T-helper 2 cell (primary cell): ENCODE data around the gene HSPB7.
"Not testable (repeated sequence)": the region's sequence is repeated elsewhere in the genome, so short reads cannot be mapped to it uniquely, and the experiment has no call there.

Source experiments
- DNase-seq, 5 experiments: peaks; one replicate each; pipeline versions ENCODE4 v3.0.0 to v3.0.0-alpha.2; 2012 to 2022
- total RNA-seq, 2 donors: gene quantifications; one replicate each; lab custom pipeline; 2026; lab: John Stamatoyannopoulos, UW

Gene HSPB7
- 0 reads per million in 2 donors for total RNA-seq

GRCh38 chr1:16017461-16018303 is at the start of gene HSPB7:
TSS of gene HSPB7 (minus strand) at chr1:16018043. CDS start at chr1:16017963, 80 bp downstream.
- no peak for DNase-seq

- DNase-seq: no peak
Observed at GRCh38 chr1:16067127-16067768, 49.4 kb upstream of the HSPB7 start.

GRCh38 chr1:16066245-16066644 is 48.4 kb upstream of the HSPB7 start:
- DNase-seq: no peak

GRCh38 chr1:16065269-16065576 is 47.4 kb upstream of the HSPB7 start:
- DNase-seq: no peak

GRCh38 chr1:16064536-16065268 is 46.9 kb upstream of the HSPB7 start:
- DNase-seq: no peak

- DNase-seq: no peak
Observed at GRCh38 chr1:16063921-16064320, 46.1 kb upstream of the HSPB7 start.

- DNase-seq: no peak
Observed at GRCh38 chr1:16063226-16063829, 45.5 kb upstream of the HSPB7 start.

- DNase-seq: not testable (repeated sequence)
Observed at GRCh38 chr1:16062687-16063075, 44.8 kb upstream of the HSPB7 start.

- DNase-seq: not testable (repeated sequence)
Observed at GRCh38 chr1:16061989-16062686, 44.3 kb upstream of the HSPB7 start.

- DNase-seq: no peak
Observed at GRCh38 chr1:16061266-16061665, 43.4 kb upstream of the HSPB7 start.

- DNase-seq: not testable (repeated sequence)
Observed at GRCh38 chr1:16058394-16059120, 40.7 kb upstream of the HSPB7 start.

- DNase-seq: not testable (repeated sequence)
Observed at GRCh38 chr1:16057314-16057915, 39.6 kb upstream of the HSPB7 start.

- not testable (repeated sequence) for DNase-seq
Observed at GRCh38 chr1:16056521-16056912, 38.7 kb upstream of the HSPB7 start.

- peak; percentile 50 to 80 (median 65) for DNase-seq
Observed at GRCh38 chr1:16055613-16056520, 38.0 kb upstream of the HSPB7 start.

GRCh38 chr1:16054598-16055540 is 37.0 kb upstream of the HSPB7 start:
- DNase-seq: no peak

- DNase-seq: no peak
Observed at GRCh38 chr1:16053781-16054502, 36.1 kb upstream of the HSPB7 start.

GRCh38 chr1:16051949-16052348 is 34.1 kb upstream of the HSPB7 start:
- DNase-seq: not testable (repeated sequence)

- no peak for DNase-seq
Observed at GRCh38 chr1:16051039-16051438, 33.2 kb upstream of the HSPB7 start.
